D341Med (cell line): Measurements from ENCODE around the gene PHAX.
"Not testable (repeated sequence)": the region's sequence is repeated elsewhere in the genome, so short reads cannot be mapped to it uniquely, and the experiment has no call there.

Experiments used
- DNase-seq: peaks from one replicate; pipeline ENCODE4 v3.0.0; 2012; ENCODE audit warnings: low spot score

PHAX gene

GRCh38 chr5:126659805-126660482 lies 59.2 kb downstream of the PHAX start:
- no peak for DNase-seq

- no peak for DNase-seq
Observed at GRCh38 chr5:126664586-126664985, 63.8 kb downstream of the PHAX start.

- not testable (repeated sequence) for DNase-seq
Observed at GRCh38 chr5:126670109-126670508, 69.4 kb downstream of the PHAX start.

- not testable (repeated sequence) for DNase-seq
Observed at GRCh38 chr5:126671681-126672080, 70.9 kb downstream of the PHAX start.

GRCh38 chr5:126673477-126673876 lies 72.7 kb downstream of the PHAX start:
- no peak for DNase-seq

GRCh38 chr5:126674145-126674544 lies 73.4 kb downstream of the PHAX start:
- no peak for DNase-seq

- no peak for DNase-seq
Observed at GRCh38 chr5:126675338-126675737, 74.6 kb downstream of the PHAX start.

GRCh38 chr5:126676195-126676624 lies 75.5 kb downstream of the PHAX start:
- DNase-seq: peak; percentile 74
